Stimulated activated CD8-positive, alpha-beta memory T cell treated with anti-CD3 and anti-CD28 coated beads, Interleukin-15, amount 100 ng/mL, for 4 hours (primary cell): ENCODE results near the gene GP2.
"Not testable (repeated sequence)": the region's sequence is repeated elsewhere in the genome, so short reads cannot be mapped to it uniquely, and the experiment has no call there.

Experiments
- DNase-seq, 2 donors: peaks; one replicate each; pipeline ENCODE4 v3.0.0-alpha.2; 2020; ENCODE audit warnings: low read depth in 2 of 2

The GP2 gene

GRCh38 chr16:20325005-20325404, 2.3 kb downstream of the GP2 start:
- no peak for DNase-seq

- DNase-seq = no peak
Observed at GRCh38 chr16:20323591-20324117, 3.7 kb downstream of the GP2 start.

- no peak for DNase-seq
Observed at GRCh38 chr16:20322696-20323095, 4.6 kb downstream of the GP2 start.

GRCh38 chr16:20321671-20322070, 5.6 kb downstream of the GP2 start:
- no peak for DNase-seq

- not testable (repeated sequence) for DNase-seq
Observed at GRCh38 chr16:20321051-20321450, 6.3 kb downstream of the GP2 start.

GRCh38 chr16:20320592-20320991, 6.7 kb downstream of the GP2 start:
- no peak for DNase-seq

- DNase-seq = no peak
Observed at GRCh38 chr16:20320178-20320577, 7.1 kb downstream of the GP2 start.

- DNase-seq = no peak
Observed at GRCh38 chr16:20319406-20319805, 7.9 kb downstream of the GP2 start.

- DNase-seq = no peak
Observed at GRCh38 chr16:20318437-20318836, 8.9 kb downstream of the GP2 start.

GRCh38 chr16:20318006-20318405, 9.3 kb downstream of the GP2 start:
- no peak for DNase-seq

- DNase-seq = no peak
Observed at GRCh38 chr16:20317117-20317516, 10.2 kb downstream of the GP2 start.

GRCh38 chr16:20316715-20317114, 10.6 kb downstream of the GP2 start:
- no peak for DNase-seq

- DNase-seq = no peak
Observed at GRCh38 chr16:20315764-20316163, 11.5 kb downstream of the GP2 start.

- DNase-seq = no peak
Observed at GRCh38 chr16:20314575-20314974, 12.7 kb downstream of the GP2 start.

- no peak for DNase-seq
Observed at GRCh38 chr16:20313741-20314140, 13.6 kb downstream of the GP2 start.

GRCh38 chr16:20312536-20313095, 14.7 kb downstream of the GP2 start:
- not testable (repeated sequence) for DNase-seq

GRCh38 chr16:20311548-20311947, 15.8 kb downstream of the GP2 start:
- no peak for DNase-seq

- DNase-seq = no peak
Observed at GRCh38 chr16:20310421-20311395, 16.6 kb downstream of the GP2 start.

- DNase-seq = no peak
Observed at GRCh38 chr16:20309786-20310185, 17.5 kb downstream of the GP2 start.

GRCh38 chr16:20308801-20309590, 18.3 kb downstream of the GP2 start:
- DNase-seq = no peak

GRCh38 chr16:20308266-20308665, 19.0 kb downstream of the GP2 start:
- no peak for DNase-seq

- no peak for DNase-seq
Observed at GRCh38 chr16:20307791-20308190, 19.5 kb downstream of the GP2 start.
